Inflammatory macrophage treated with lipopolysaccharide for 1 hour (primary cell): ENCODE results near the gene GNPNAT1.
"Not testable (repeated sequence)": the region's sequence is repeated elsewhere in the genome, so short reads cannot be mapped to it uniquely, and the experiment has no call there.

ENCODE experiments used
- DNase-seq, 2 donors: peaks; one replicate each; pipeline ENCODE4 v3.0.0-alpha.2; 2020 to 2022

The GNPNAT1 gene

GRCh38 chr14:52789118-52789517 lies 2.3 kb downstream of the GNPNAT1 start:
- no peak for DNase-seq

DNA sequence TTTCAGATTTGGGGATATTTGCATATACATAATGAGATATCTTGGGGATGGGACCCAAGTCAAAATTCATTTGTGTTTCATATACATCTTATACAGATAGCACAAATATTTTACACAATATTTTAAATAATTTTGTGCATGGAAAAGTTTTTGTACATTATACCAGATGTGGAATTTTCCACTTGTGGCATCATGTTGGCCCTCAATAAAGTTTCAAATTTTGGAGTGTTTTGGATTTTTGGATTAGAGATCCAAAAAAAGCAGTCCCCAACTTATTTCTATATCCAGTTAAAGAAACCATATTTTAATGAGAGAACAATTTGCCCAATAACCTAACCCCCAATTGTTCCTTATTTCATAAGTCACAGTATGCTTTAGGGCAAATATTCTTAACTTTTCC lies 4.5 kb downstream of the GNPNAT1 start:
- DNase-seq = no peak

DNA sequence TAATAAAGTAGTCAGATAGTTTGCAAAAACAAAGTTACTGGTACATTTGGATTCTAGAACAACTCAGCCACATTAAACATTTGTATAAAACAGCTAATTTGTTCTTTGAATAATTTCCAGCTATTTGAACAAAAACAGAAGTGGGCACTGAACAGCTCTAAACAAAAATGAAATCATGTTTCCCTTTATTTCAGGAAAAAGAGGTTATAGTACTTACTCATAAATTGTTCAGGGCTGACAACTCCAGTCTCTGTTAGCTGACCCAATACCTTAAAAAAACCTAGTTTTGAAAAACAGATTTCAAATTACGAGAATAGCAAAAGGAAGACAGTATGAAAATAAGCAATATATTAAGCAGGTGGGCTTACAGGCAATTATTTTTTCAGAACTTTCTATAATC lies 8.2 kb downstream of the GNPNAT1 start:
- DNase-seq = peak; percentile 14 to 19

GRCh38 chr14:52781629-52782028 lies 9.8 kb downstream of the GNPNAT1 start:
- no peak for DNase-seq

DNA sequence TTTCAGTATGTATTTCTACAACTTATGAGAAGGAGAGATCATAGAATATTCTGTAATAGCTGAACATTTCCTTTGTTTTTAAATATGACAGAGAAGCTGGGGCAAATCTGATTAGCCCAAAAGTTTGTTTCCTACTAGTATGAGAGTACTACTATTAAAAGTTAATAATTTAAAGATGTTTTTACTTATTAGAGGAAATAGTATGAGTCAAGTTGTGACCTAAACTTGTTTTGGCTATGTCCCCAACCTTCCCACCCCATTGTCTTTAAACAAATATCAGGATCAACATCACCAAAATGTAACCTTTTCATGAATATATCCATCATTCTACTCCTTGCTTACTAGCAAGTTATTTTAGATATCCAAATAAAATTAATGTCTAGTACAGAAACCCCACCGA lies 10.5 kb downstream of the GNPNAT1 start:
- no peak for DNase-seq

GRCh38 chr14:52778702-52779101 lies 12.7 kb downstream of the GNPNAT1 start:
- no peak for DNase-seq

GRCh38 chr14:52776816-52777215 lies 14.6 kb downstream of the GNPNAT1 start:
- no peak for DNase-seq

- DNase-seq = no peak
These were observed 21.5 kb downstream of the GNPNAT1 start for GRCh38 chr14:52769887-52770286.

DNA sequence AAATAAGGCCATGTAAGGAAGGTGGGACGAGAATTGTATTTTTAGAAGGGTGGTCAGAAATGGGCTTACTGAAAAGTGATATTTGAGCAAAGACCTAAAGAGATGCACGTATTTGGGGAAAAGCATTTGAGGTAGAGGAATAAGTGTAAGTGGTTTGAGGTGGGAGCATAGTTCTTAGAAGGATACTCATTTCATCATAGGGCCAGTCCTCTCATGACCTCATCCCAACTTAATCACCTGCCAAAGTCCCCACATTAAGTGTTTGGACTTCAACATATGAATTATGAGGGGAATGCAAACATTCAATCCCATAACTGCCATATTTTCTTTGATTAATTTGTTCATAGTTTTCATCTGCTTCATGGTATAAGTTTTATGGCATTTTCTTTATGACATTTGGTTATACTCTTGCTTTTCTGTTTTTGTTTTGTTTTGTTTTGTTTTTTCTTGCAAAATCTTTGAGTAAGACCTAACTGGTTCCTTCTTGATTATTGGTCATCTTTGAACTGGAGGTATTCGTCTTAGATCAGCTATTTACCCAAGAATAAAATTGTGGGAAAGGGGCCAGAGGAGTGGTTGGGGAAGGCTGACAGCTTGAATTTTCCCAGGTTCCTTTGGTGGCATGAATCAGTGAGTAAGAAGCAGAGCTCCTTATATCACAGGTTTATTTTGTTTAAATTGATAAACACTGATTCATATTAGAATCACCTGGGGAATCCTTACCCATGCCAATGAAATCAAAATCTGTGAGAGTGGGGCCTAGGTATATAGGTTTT lies 24.2 kb downstream of the GNPNAT1 start:
- no peak for DNase-seq

DNA sequence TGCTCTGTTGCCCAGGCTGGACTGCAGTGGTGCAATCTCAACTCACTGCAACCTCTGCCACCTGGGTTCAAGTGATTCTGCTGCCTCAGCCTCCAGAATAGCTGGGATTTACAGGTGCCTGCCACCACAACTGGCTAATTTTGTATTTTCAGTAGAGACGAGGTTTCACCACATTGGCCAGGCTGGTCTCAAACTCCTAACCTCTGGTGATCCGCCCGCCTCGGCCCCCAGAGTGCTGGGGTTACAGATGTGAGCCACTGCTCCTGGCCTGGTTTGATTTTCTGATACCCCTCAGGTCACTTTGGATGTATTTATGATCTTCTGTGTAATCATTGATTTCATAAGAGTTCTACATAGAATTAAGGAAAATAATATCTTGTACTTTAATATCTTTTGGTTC lies 28.5 kb downstream of the GNPNAT1 start:
- not testable (repeated sequence) for DNase-seq

DNA sequence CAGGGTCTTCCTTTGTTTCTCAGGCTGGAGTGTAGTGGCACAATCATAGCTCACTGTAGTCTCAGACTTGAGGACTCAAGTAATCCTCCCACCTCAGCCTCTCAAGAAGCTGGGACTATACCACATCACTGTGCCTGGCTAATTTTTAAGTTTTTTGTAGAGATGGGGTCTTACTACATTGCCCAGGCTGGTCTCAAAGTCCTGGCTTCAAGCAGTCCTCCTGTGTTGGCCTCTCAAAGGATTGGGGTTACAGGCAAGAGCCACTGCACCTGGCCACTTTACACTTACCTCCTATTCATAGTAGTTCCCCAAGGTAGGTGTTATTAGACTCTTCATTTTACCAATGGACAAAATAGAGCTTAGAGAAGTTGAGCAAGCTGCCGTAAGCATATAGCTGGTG lies 32.3 kb downstream of the GNPNAT1 start:
- no peak for DNase-seq

DNA sequence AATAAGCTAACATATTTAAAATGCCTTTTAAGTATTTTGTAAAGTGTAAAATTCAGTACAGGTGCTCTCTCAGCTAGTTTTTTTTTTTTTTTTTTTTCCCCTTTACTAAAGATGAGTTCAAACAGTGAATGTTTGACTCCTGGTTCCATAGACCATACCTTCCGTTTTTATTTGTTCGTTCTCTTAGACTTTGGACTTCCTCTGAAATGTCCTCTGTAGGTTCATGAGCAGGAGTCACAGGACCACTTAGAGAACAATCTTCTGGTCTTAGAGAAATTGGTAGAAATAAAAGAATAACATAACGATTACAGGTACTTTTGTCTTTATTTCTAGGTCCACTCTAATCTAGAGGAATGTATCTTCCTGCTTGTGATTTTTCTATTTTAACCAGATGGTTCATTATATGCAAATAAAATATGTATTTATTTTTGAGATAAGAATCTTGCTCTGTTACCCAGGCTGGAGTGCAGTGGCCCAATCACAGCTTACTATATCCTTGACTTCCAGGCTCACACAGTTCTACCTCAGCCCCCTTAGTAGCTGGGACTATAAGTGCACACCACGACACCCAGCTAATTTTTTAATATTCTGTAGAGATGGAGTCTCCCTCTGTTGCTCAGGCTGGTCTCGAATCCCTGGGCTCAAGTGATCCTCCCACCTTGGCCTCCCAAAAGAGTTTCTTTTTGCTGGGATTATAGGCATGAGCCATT lies 35.6 kb downstream of the GNPNAT1 start:
- DNase-seq = no peak

GRCh38 chr14:52748647-52749292 lies 42.6 kb downstream of the GNPNAT1 start:
- no peak for DNase-seq

DNA sequence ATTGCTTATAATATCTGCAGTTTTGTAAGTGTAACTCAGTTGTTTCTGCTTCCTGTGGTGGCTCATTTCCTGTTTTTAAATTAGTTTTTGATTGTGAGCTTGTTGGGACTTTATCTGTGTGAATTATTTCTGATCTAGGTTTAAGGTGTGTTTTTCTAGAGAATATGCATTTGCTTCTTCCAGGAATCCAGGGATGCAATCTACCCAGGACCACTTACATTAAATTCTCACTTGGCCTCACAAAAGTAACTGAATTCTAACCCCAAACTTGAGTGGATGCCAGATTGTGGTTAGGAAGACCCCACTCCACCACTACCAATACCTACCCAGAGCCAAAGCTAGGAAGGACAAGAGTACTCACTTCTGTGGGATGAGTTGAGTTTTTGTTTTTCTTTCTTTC lies 49.5 kb downstream of the GNPNAT1 start:
- DNase-seq = no peak

DNA sequence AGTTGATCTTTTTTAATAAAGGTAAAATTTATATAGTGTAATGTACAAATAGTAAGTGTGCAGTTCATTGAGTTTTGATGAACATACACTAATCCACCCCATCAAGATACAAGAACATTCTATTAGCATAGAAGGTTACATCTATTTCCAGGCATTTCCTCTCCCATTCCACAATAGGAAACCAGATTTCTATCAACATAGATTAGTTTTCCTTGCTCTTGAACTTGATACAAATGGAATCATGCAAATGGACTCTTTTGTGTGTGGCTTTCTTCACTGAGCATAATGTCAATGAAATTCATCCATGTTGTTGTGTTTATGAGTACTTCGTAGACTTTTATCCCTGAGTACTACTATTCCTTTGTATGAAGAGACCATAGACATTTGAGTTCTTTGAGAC lies 50.7 kb downstream of the GNPNAT1 start:
- no peak for DNase-seq

GRCh38 chr14:52738409-52738808 lies 53.0 kb downstream of the GNPNAT1 start:
- DNase-seq = no peak

DNA sequence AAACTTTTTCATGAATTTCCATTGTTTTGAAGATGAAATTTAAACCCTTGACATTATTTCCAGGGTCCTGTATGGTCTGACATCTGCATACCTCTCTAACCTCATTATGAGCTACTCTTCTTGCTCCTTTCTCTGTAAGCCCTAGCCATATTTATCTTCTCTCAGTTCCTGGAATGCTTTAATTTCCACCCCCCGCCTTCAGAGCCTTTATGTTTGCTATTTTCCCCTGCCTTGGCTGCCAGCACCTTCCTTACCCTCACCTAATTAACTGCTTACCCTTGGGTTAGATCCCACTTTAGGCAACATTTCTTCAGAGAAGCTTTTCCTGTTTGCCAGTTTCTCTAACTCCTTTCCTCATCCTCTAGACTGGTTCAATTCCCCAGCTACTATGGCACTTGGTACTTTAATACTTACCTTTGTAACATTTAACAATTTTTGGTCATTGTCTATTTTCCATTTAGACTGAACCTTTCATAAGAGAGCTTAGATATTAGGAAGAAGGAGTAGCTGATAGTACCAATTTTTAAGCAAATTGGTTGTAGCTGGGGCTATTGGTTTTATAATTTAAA lies 55.4 kb downstream of the GNPNAT1 start:
- DNase-seq = no peak

- no peak for DNase-seq
These were observed 57.6 kb downstream of the GNPNAT1 start for GRCh38 chr14:52733824-52734223.

DNA sequence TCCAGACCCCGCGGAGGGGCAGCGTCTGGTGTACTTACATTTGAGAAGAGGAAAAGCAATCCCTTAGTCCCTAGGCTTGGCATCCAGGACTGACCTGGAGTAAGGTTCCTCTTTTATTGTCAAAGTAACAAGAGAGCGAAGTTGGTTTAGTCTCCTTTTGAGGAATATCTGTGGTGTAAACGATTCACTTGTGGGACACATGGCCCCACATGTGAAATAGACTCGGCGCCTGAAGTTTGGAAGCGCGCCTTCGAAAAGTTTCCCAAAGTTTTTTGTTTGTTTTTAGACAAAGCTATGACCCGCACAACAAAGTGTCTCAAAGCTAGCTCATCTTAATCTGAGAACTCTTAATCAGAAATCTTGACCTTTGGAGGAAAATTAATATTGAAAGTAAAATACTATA lies 60.7 kb downstream of the GNPNAT1 start:
- DNase-seq = peak; percentile 29 to 43

DNA sequence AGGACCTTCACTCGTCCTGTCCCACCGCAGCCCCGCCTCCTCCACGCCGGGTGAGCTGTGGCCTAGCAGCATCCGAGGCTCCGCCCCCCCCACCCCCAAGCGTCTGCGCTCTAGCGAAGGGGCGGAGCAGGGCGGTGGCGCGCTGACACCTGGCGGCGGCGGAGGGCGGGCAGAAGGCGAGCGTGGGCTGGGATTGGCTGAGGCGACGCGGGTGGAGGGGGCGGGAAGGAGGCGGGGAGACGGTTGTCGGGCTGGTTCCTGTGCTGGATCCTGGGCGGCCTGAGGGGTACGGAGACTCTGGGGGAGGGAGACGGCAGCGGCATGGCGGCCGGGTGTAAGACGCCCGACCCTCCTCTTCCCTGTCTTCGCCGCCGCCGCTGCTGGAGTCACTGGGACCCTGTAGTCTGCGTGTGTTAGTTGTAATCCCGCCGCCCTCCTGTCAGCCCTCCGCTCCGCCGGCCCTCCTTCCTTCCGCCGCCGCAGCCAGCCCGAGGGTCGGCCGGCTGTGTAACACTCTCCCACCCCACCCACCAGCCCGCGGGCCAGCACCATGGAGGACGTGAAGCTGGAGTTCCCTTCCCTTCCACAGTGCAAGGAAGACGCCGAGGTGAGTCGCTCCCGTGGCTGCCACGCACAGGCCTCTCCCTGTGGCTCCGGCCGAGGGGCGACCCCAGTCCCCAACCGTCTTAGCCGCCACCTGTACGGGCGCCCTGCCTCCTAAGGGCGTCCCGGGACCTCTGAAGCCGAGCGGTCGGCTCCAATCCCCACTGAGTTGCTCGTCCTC lies 61.3 kb downstream of the GNPNAT1 start, which contains the start of gene STYX:
Gene STYX, plus strand, starts transcription at position 242 of the 784 bp plus-strand sequence. Its CDS starts 309 bp downstream, at position 551.
- peak; percentile 97 to 98 for DNase-seq

GRCh38 chr14:52729585-52729924 lies 61.9 kb downstream of the GNPNAT1 start:
- DNase-seq = no peak

DNA sequence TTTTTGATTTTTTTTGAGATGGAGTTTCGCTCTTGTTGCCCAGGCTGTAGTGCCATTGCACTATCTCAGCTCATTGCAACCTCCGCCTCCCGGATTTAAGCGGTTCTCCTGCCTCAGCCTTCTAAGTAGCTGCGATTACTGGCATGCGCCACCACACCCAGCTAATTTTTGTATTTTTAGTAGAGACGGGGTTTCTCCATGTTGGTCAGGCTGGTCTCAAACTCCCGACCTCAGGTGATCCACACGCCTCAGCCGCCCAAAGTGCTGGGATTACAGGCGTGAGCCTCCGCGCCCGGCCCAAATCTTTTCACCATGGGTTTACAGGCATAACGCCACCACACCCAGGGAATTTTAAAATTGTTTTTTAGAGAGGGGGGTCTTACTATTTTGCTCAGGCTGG lies 62.4 kb downstream of the GNPNAT1 start:
- not testable (repeated sequence) for DNase-seq

DNA sequence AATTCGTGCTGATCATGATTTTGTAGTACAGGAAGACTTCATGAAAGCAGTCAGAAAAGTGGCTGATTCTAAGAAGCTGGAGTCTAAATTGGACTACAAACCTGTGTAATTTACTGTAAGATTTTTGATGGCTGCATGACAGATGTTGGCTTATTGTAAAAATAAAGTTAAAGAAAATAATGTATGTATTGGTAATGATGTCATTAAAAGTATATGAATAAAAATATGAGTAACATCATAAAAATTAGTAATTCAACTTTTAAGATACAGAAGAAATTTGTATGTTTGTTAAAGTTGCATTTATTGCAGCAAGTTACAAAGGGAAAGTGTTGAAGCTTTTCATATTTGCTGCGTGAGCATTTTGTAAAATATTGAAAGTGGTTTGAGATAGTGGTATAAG lies 63.9 kb downstream of the GNPNAT1 start:
- not testable (repeated sequence) for DNase-seq
